C4-2B (cell line): Measurements from ENCODE around the gene TIMP3.

Source experiments
- H3K27ac ChIP-seq: fragments of 450-650 bp; 2 replicates; pipeline ENCODE4 v1.5.1; 2017
- ZFX ChIP-seq: fragments of 450-650 bp; IDR thresholded peaks from 2 replicates; pipeline ENCODE4 v1.6.1; 2017
- TF ChIP-seq, protein P1 (sequence below): fragments of 450-650 bp; conservative IDR thresholded peaks from 2 replicates; pipeline ENCODE4 v1.5.1; 2017; ENCODE audit warnings: mild to moderate bottlenecking

TIMP3 gene

GRCh38 chr22:32760396-32760795 is 41.1 kb upstream of the TIMP3 start:
- no peak overlapping the region for H3K27ac ChIP-seq

GRCh38 chr22:32760815-32761214 is 40.7 kb upstream of the TIMP3 start:
- no peak for TF ChIP-seq ZFX
- TF ChIP-seq, protein P1, sequence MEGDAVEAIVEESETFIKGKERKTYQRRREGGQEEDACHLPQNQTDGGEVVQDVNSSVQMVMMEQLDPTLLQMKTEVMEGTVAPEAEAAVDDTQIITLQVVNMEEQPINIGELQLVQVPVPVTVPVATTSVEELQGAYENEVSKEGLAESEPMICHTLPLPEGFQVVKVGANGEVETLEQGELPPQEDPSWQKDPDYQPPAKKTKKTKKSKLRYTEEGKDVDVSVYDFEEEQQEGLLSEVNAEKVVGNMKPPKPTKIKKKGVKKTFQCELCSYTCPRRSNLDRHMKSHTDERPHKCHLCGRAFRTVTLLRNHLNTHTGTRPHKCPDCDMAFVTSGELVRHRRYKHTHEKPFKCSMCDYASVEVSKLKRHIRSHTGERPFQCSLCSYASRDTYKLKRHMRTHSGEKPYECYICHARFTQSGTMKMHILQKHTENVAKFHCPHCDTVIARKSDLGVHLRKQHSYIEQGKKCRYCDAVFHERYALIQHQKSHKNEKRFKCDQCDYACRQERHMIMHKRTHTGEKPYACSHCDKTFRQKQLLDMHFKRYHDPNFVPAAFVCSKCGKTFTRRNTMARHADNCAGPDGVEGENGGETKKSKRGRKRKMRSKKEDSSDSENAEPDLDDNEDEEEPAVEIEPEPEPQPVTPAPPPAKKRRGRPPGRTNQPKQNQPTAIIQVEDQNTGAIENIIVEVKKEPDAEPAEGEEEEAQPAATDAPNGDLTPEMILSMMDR: no peak
- H3K27ac ChIP-seq: no peak overlapping the region

More at GRCh38 chr22:32760396-32760795, 41.1 kb upstream of the TIMP3 start:
- no peak for TF ChIP-seq ZFX
- TF ChIP-seq, protein P1: no peak

- TF ChIP-seq, protein P1: no peak
- TF ChIP-seq ZFX: no peak
- no peak overlapping the region for H3K27ac ChIP-seq
These were observed 40.1 kb upstream of the TIMP3 start for GRCh38 chr22:32761251-32761903.

GRCh38 chr22:32764330-32765131 is 37.0 kb upstream of the TIMP3 start:
- no peak overlapping the region for H3K27ac ChIP-seq
- no peak for TF ChIP-seq ZFX
- TF ChIP-seq, protein P1: no peak

DNA sequence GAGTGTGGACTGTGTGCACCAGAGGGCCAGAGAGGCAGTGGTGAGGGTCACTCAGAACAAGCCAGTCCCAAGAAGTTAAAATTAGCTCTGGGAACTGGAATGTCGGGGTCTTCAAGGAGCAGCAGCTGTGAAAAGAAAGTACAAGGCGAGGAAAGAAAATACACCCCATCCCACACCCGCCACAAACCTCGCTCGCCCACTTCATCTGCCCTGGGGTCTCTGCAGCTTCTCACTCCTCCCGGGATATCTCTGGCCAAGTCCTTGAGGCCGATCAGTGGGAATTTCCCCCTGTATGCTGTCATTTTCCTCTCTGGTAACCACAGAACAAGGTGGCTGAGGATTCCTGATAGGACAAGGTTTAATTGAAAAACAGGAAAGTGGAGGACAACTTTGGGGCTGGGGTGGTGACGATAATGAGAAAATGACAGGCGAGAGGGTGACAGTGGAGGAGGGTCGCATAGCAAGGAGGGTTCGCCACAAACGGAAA is 36.3 kb upstream of the TIMP3 start:
- H3K27ac ChIP-seq: no peak overlapping the region
- no peak for TF ChIP-seq ZFX
- TF ChIP-seq, protein P1: no peak

DNA sequence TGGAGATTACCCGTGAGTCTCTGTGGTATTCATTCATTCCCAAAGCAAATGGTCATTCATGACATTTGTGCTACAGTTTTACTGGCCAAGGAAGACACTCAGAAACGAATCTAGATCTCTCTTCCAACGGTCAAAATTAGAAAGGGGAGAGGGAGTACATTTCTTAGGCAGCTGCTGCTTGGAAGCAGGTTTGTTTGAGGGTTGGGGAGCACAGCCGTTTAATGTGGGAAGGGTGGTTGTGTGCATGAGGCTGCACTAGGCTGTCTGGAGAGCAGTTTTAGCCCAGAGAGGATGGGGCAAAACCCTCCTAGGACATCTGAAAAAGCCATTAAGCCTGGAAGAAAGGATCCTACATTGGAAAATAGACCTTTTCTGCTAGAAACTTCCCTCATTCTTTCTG is 29.7 kb upstream of the TIMP3 start:
- H3K27ac ChIP-seq: no peak overlapping the region
- TF ChIP-seq, protein P1: no peak
- TF ChIP-seq ZFX: no peak

GRCh38 chr22:32775957-32776356 is 25.5 kb upstream of the TIMP3 start:
- TF ChIP-seq ZFX: no peak
- TF ChIP-seq, protein P1: peak; percentile 66
- H3K27ac ChIP-seq: no peak overlapping the region
